Erythroblast (primary cell): ENCODE measurements around the gene POM121C.
A peak's percentile ranks its signal among the peaks of the same experiment; 100 is the strongest.
"Not testable (repeated sequence)": the region's sequence is repeated elsewhere in the genome, so short reads cannot be mapped to it uniquely, and the experiment has no call there.

ENCODE experiments used
- DNase-seq, 2 experiments: peaks; one replicate each; lab custom pipeline; 2025; lab: John Stamatoyannopoulos, UW
- GATA1 ChIP-seq: IDR thresholded peaks from 2 replicates; pipeline ENCODE4 v1.6.1; 2011; ENCODE audit warnings: low read depth, mild to moderate bottlenecking, control low read depth, low read length, moderate library complexity
- POLR2A ChIP-seq: IDR thresholded peaks from 2 replicates; pipeline ENCODE4 v1.6.1; 2011; ENCODE audit warnings: mild to moderate bottlenecking, low read length

POM121C gene

GRCh38 chr7:75485979-75486643 lies at the start of gene POM121C:
TSS of gene POM121C (minus strand) at chr7:75486299. CDS start at chr7:75441496, 44,803 bp downstream.
- TF ChIP-seq POLR2A: peak; percentile 47

GRCh38 chr7:75534727-75535307 lies 48.7 kb upstream of the POM121C start:
- DNase-seq: no peak
- TF ChIP-seq GATA1: no peak
- no peak for TF ChIP-seq POLR2A

More at GRCh38 chr7:75485979-75486643, at the start of gene POM121C:
- DNase-seq: peak; percentile 89 to 91

GRCh38 chr7:75533926-75534325 lies 47.8 kb upstream of the POM121C start:
- no peak for DNase-seq

GRCh38 chr7:75532639-75533038 lies 46.5 kb upstream of the POM121C start:
- no peak for TF ChIP-seq GATA1
- no peak for TF ChIP-seq POLR2A
- DNase-seq: no peak

More at GRCh38 chr7:75533926-75534325, 47.8 kb upstream of the POM121C start:
- TF ChIP-seq POLR2A: no peak
- TF ChIP-seq GATA1: no peak

- no peak for DNase-seq
- TF ChIP-seq POLR2A (no peak), GATA1 (no peak)
These were observed 45.3 kb upstream of the POM121C start for GRCh38 chr7:75531359-75531821.

- DNase-seq: peak; percentile 50 to 62
These were observed 41.2 kb upstream of the POM121C start for GRCh38 chr7:75527224-75527722.

- not testable (repeated sequence) for DNase-seq
These were observed 35.6 kb upstream of the POM121C start for GRCh38 chr7:75521727-75522126.

GRCh38 chr7:75518842-75519241 lies 32.7 kb upstream of the POM121C start:
- not testable (repeated sequence) for DNase-seq

- DNase-seq: not testable (repeated sequence)
These were observed 22.9 kb upstream of the POM121C start for GRCh38 chr7:75509033-75509432.

- not testable (repeated sequence) for DNase-seq
These were observed 5.9 kb upstream of the POM121C start, which contains the start of gene SPDYE5 for GRCh38 chr7:75492020-75492419. TSS of gene SPDYE5 (plus strand) at chr7:75492320. CDS start at chr7:75494048, 1,728 bp downstream.

GRCh38 chr7:75485355-75485978 lies 632 bp downstream of the POM121C start:
- DNase-seq: peak; percentile 11 to 23

GRCh38 chr7:75480313-75480712 lies 5.8 kb downstream of the POM121C start:
- not testable (repeated sequence) for DNase-seq

GRCh38 chr7:75477457-75477856 lies 8.6 kb downstream of the POM121C start:
- not testable (repeated sequence) for DNase-seq

GRCh38 chr7:75470166-75470565 lies 15.9 kb downstream of the POM121C start:
- DNase-seq: not testable (repeated sequence)

- not testable (repeated sequence) for DNase-seq
These were observed 25.6 kb downstream of the POM121C start for GRCh38 chr7:75460541-75460940.

- DNase-seq: not testable (repeated sequence)
These were observed 28.1 kb downstream of the POM121C start for GRCh38 chr7:75458034-75458433.

GRCh38 chr7:75456403-75456802 lies 29.7 kb downstream of the POM121C start:
- DNase-seq: not testable (repeated sequence)

GRCh38 chr7:75452494-75452955 lies 33.6 kb downstream of the POM121C start:
- DNase-seq: peak; percentile 13 to 32

- not testable (repeated sequence) for DNase-seq
These were observed 36.2 kb downstream of the POM121C start for GRCh38 chr7:75449946-75450345.
